HepG2 (cell line): Measurements from ENCODE around the gene NDUFB10. TPM values are rescaled to one million over a fixed set of nuclear protein-coding genes. Genes with fewer than 3 reads are reported as not detected.
A peak's percentile ranks its signal among the peaks of the same experiment; 100 is the strongest.

Source experiments
- CEBPZ ChIP-seq: IDR thresholded peaks from 2 replicates; pipeline ENCODE4 v1.6.1; 2012; ENCODE audit warnings: low read length, improper control_type of control experiment
- FOXJ3 ChIP-seq: sonication (generic); formaldehyde crosslinking; IDR thresholded peaks from 2 replicates; pipeline ENCODE4 v1.4.0; 2020; ENCODE audit warnings: missing genetic modification reagents, mild to moderate bottlenecking, borderline replicate concordance
- HOXA7 ChIP-seq: sonication (generic); formaldehyde crosslinking; IDR thresholded peaks from 2 replicates; pipeline ENCODE4 v1.8.1; 2022; ENCODE audit warnings: mild to moderate bottlenecking, missing genetic modification reagents, moderate library complexity
- MAFF ChIP-seq: IDR thresholded peaks from 2 replicates; pipeline ENCODE4 v1.6.1; 2011; ENCODE audit warnings: low read depth, low read length, improper control_type of control experiment
- MAX ChIP-seq: IDR thresholded peaks from 2 replicates; pipeline ENCODE4 v1.6.1; 2012; ENCODE audit warnings: inconsistent platforms
- MIXL1 ChIP-seq: IDR thresholded peaks from 2 replicates; pipeline ENCODE4 v1.6.1; 2016
- MLLT10 ChIP-seq: sonication (generic); formaldehyde crosslinking; IDR thresholded peaks from 2 replicates; pipeline ENCODE4 v1.4.0; 2020; ENCODE audit warnings: missing genetic modification reagents
- MXD3 ChIP-seq: IDR thresholded peaks from 2 replicates; pipeline ENCODE4 v1.6.1; 2016; ENCODE audit warnings: mild to moderate bottlenecking, missing biosample characterization, missing genetic modification reagents
- MYC ChIP-seq: sonication (generic); formaldehyde crosslinking; IDR thresholded peaks from 2 replicates; pipeline ENCODE4 v1.9.0; 2021; ENCODE audit warnings: missing genetic modification reagents, borderline replicate concordance
- PAWR ChIP-seq: sonication (generic); formaldehyde crosslinking; IDR thresholded peaks from 2 replicates; pipeline ENCODE4 v1.4.0; 2020; ENCODE audit warnings: missing genetic modification reagents, mild to moderate bottlenecking, borderline replicate concordance
- RBM22 ChIP-seq: fragments of 200-400 bp; formaldehyde crosslinking; optimal IDR thresholded peaks from 2 replicates; pipeline ENCODE3; 2017; ENCODE audit warnings: mild to moderate bottlenecking, low read length, moderate library complexity
- RFX5 ChIP-seq: IDR thresholded peaks from 2 replicates; pipeline ENCODE4 v1.6.1; 2011; ENCODE audit warnings: low read depth, low read length, improper control_type of control experiment
- SP2 ChIP-seq: sonication (generic); formaldehyde crosslinking; IDR thresholded peaks from 2 replicates; pipeline ENCODE4 v1.5.1; 2020; ENCODE audit warnings: mild to moderate bottlenecking, missing genetic modification reagents
- THYN1 ChIP-seq: sonication (generic); formaldehyde crosslinking; IDR thresholded peaks from 2 replicates; pipeline ENCODE4 v1.8.1; 2023; ENCODE audit warnings: low read depth, mild to moderate bottlenecking, moderate library complexity, missing genetic modification reagents, borderline replicate concordance
- ZNF12 ChIP-seq: sonication (generic); formaldehyde crosslinking; IDR thresholded peaks from 2 replicates; pipeline ENCODE4 v1.5.0; 2020; ENCODE audit warnings: missing genetic modification reagents
- ZNF136 ChIP-seq: sonication (generic); formaldehyde crosslinking; IDR thresholded peaks from 2 replicates; pipeline ENCODE4 v1.8.1; 2022; ENCODE audit warnings: low read depth, mild to moderate bottlenecking, moderate library complexity, missing genetic modification reagents
- ZNF260 ChIP-seq: sonication (generic); formaldehyde crosslinking; IDR thresholded peaks from 2 replicates; pipeline ENCODE4 v1.4.0; 2020; ENCODE audit warnings: missing genetic modification reagents, low read depth, mild to moderate bottlenecking, borderline replicate concordance
- ZNF30 ChIP-seq: sonication (generic); formaldehyde crosslinking; IDR thresholded peaks from 2 replicates; pipeline ENCODE4 v1.5.0; 2020; ENCODE audit warnings: mild to moderate bottlenecking, missing genetic modification reagents
- ZNF326 ChIP-seq: sonication (generic); formaldehyde crosslinking; IDR thresholded peaks from 2 replicates; pipeline ENCODE4 v1.4.0; 2020; ENCODE audit warnings: missing genetic modification reagents, borderline replicate concordance
- ZNF343 ChIP-seq: sonication (generic); formaldehyde crosslinking; IDR thresholded peaks from 2 replicates; pipeline ENCODE4 v1.4.0; 2020; ENCODE audit warnings: mild to moderate bottlenecking, missing genetic modification reagents
- ZNF501 ChIP-seq: sonication (generic); formaldehyde crosslinking; IDR thresholded peaks from 2 replicates; pipeline ENCODE4 v1.5.1; 2020; ENCODE audit warnings: mild to moderate bottlenecking, moderate library complexity, missing genetic modification reagents
- ZNF607 ChIP-seq: sonication (generic); formaldehyde crosslinking; IDR thresholded peaks from 2 replicates; pipeline ENCODE4 v1.5.1; 2020; ENCODE audit warnings: missing genetic modification reagents, mild to moderate bottlenecking, borderline replicate concordance
- ZNF652 ChIP-seq: IDR thresholded peaks from 2 replicates; pipeline ENCODE4 v1.6.1; 2016; ENCODE audit warnings: low read depth, borderline replicate concordance
- ZNF660 ChIP-seq: sonication (generic); formaldehyde crosslinking; IDR thresholded peaks from 2 replicates; pipeline ENCODE4 v1.5.1; 2020; ENCODE audit warnings: mild to moderate bottlenecking, low read depth, missing genetic modification reagents, borderline replicate concordance
- polyA plus RNA-seq, 8 experiments: library from polyadenylated mRNA; depleted of rRNA in 3 of 8; stranded (reverse) in 7 of 8; unstranded in 1 of 8; fragments of >200 nt; fragmentation: Illumina TruSeq in 4 of 8; extraction: Trizol in 4 of 8; gene quantifications; 2 replicates each; pipeline versions ENCODE4 v1.2.1 to v1.2.3, GENCODE V29; 2011 to 2016; ENCODE audit warnings: low read depth in 4 of 8, missing spikeins in 1 of 8, mixed read lengths in 1 of 8; ENCODE audit not compliant: insufficient read depth in 1 of 8
- total RNA-seq, 5 experiments: library from RNA; depleted of rRNA; stranded (reverse); fragments of >200 nt; fragmentation: Illumina TruSeq; extraction: Trizol; gene quantifications; 2 replicates each; pipeline ENCODE4 v1.2.3, GENCODE V29; 2016; ENCODE audit warnings: low read depth in 1 of 5

NDUFB10 gene
- total and polyA plus RNA-seq, 2 of the 13 experiments (the other 11 are each of a cell fraction or from before 2014, with no cell fraction given): 68.6 to 157 TPM

GRCh38 chr16:1929578-1930337 lies 29.6 kb upstream of the NDUFB10 start (continued):
- TF ChIP-seq MXD3 (CRISPR knock-in tag) (peak; percentile 49; the same call in 1 of the 2 replicates), THYN1 (CRISPR knock-in tag) (no peak), ZNF30 (CRISPR knock-in tag) (no peak), MYC (peak; percentile 90), ZNF607 (peak; percentile 96), ZNF660 (CRISPR knock-in tag) (no peak), MIXL1 (CRISPR knock-in tag) (no peak), CEBPZ (no peak), RFX5 (no peak), SP2 (no peak; the same call in 1 of the 2 replicates), ZNF343 (CRISPR knock-in tag) (no peak), ZNF12 (CRISPR knock-in tag) (no peak), MAFF (no peak), RBM22 (no peak), MAX (peak; percentile 99), ZNF326 (CRISPR knock-in tag) (no peak), HOXA7 (no peak), ZNF652 (no peak), PAWR (CRISPR knock-in tag) (0 out of 2 replicates have a peak, but pooled peaks have one; percentile 15), ZNF501 (CRISPR knock-in tag) (no peak), ZNF260 (CRISPR knock-in tag) (no peak), ZNF136 (no peak), MLLT10 (CRISPR knock-in tag) (no peak), FOXJ3 (no peak)
